GM21360 (cell line): ENCODE measurements around the gene LHFPL4.
"Not testable (repeated sequence)": the region's sequence is repeated elsewhere in the genome, so short reads cannot be mapped to it uniquely, and the experiment has no call there.

ENCODE experiments used
- ATAC-seq: cut with Tn5 transposase; IDR thresholded peaks from one replicate; pipeline ENCODE4 v1.9.1; 2021; ENCODE audit warnings: mild to moderate bottlenecking, moderate library complexity; ENCODE audit not compliant: unreplicated experiment

Gene LHFPL4

GRCh38 chr3:9542182-9542581, 11.4 kb downstream of the LHFPL4 start:
- ATAC-seq = no peak

GRCh38 chr3:9536212-9536611, 17.4 kb downstream of the LHFPL4 start:
- no peak for ATAC-seq

- no peak for ATAC-seq
These were observed 19.2 kb downstream of the LHFPL4 start for GRCh38 chr3:9534429-9534828.

GRCh38 chr3:9525078-9525477, 28.5 kb downstream of the LHFPL4 start:
- ATAC-seq = no peak

- no peak for ATAC-seq
These were observed 38.7 kb downstream of the LHFPL4 start for GRCh38 chr3:9514956-9515355.

GRCh38 chr3:9514306-9514705, 39.3 kb downstream of the LHFPL4 start:
- no peak for ATAC-seq

- no peak for ATAC-seq
These were observed 41.1 kb downstream of the LHFPL4 start for GRCh38 chr3:9512456-9513045.

GRCh38 chr3:9508781-9509180, 44.8 kb downstream of the LHFPL4 start:
- no peak for ATAC-seq

GRCh38 chr3:9507586-9508578, 45.7 kb downstream of the LHFPL4 start:
- ATAC-seq = no peak

GRCh38 chr3:9503283-9503682, 50.3 kb downstream of the LHFPL4 start:
- ATAC-seq = no peak

GRCh38 chr3:9501226-9501625, 52.4 kb downstream of the LHFPL4 start:
- no peak for ATAC-seq

- no peak for ATAC-seq
These were observed 53.2 kb downstream of the LHFPL4 start for GRCh38 chr3:9500108-9501050.

GRCh38 chr3:9499455-9500107, 54.0 kb downstream of the LHFPL4 start:
- ATAC-seq = no peak

- no peak for ATAC-seq
These were observed 54.8 kb downstream of the LHFPL4 start for GRCh38 chr3:9498781-9499180.

- no peak for ATAC-seq
These were observed 55.6 kb downstream of the LHFPL4 start for GRCh38 chr3:9497821-9498565.

GRCh38 chr3:9496893-9497292, 56.7 kb downstream of the LHFPL4 start:
- no peak for ATAC-seq

GRCh38 chr3:9494036-9494435, 59.6 kb downstream of the LHFPL4 start:
- ATAC-seq = not testable (repeated sequence)

- ATAC-seq = no peak
These were observed 62.1 kb downstream of the LHFPL4 start for GRCh38 chr3:9491506-9491905.

GRCh38 chr3:9485248-9485647, 68.4 kb downstream of the LHFPL4 start:
- ATAC-seq = no peak

GRCh38 chr3:9480265-9480664, 73.4 kb downstream of the LHFPL4 start:
- no peak for ATAC-seq
